ENCODE data around the gene STC2.
A peak's percentile ranks its signal among the peaks of the same experiment; 100 is the strongest.
"Not testable (repeated sequence)": the region's sequence is repeated elsewhere in the genome, so short reads cannot be mapped to it uniquely, and the experiment has no call there.

The STC2 gene

GRCh38 chr5:173327948-173328843 is at the start of gene STC2:
Gene STC2, minus strand, starts transcription at chr5:173328414. Its CDS starts 221 bp downstream, at chr5:173328193.
- DNase-seq = no peak

- DNase-seq = no peak
Observed at GRCh38 chr5:173371400-173371799, 43.2 kb upstream of the STC2 start.

GRCh38 chr5:173363406-173363805 is 35.2 kb upstream of the STC2 start:
- not testable (repeated sequence) for DNase-seq

GRCh38 chr5:173355561-173355960 is 27.3 kb upstream of the STC2 start:
- DNase-seq = no peak

- DNase-seq = no peak
Observed at GRCh38 chr5:173354645-173355044, 26.4 kb upstream of the STC2 start.

- no peak for DNase-seq
Observed at GRCh38 chr5:173352366-173353349, 24.4 kb upstream of the STC2 start.

- DNase-seq = no peak
Observed at GRCh38 chr5:173342813-173343755, 14.9 kb upstream of the STC2 start.

- no peak for DNase-seq
Observed at GRCh38 chr5:173341961-173342430, 13.8 kb upstream of the STC2 start.

- DNase-seq = no peak
Observed at GRCh38 chr5:173340984-173341383, 12.8 kb upstream of the STC2 start.

- no peak for DNase-seq
Observed at GRCh38 chr5:173340451-173340850, 12.2 kb upstream of the STC2 start.

- no peak for DNase-seq
Observed at GRCh38 chr5:173339286-173339685, 11.1 kb upstream of the STC2 start.

- no peak for DNase-seq
Observed at GRCh38 chr5:173338380-173339015, 10.3 kb upstream of the STC2 start.

- DNase-seq = no peak
Observed at GRCh38 chr5:173334808-173335207, 6.6 kb upstream of the STC2 start.

GRCh38 chr5:173333925-173334661 is 5.9 kb upstream of the STC2 start:
- DNase-seq = no peak

GRCh38 chr5:173331956-173332479 is 3.8 kb upstream of the STC2 start:
- peak; percentile 88 for DNase-seq

- DNase-seq = no peak
Observed at GRCh38 chr5:173331287-173331686, 3.1 kb upstream of the STC2 start.

- DNase-seq = no peak
Observed at GRCh38 chr5:173330338-173331206, 2.4 kb upstream of the STC2 start.

- DNase-seq = no peak
Observed at GRCh38 chr5:173329491-173330337, 1.5 kb upstream of the STC2 start.

Measured in activated effector memory CD4-positive, alpha-beta T cell treated with anti-CD3 and anti-CD28 coated beads, Interleukin-2, amount 50 U/mL, for 16 hours (primary cell).